Femur (tissue), 1 donor: Measurements from ENCODE around the gene SORCS1.

Experiments
- DNase-seq: peaks from one replicate; pipeline ENCODE4 v3.0.0-alpha.2; 2017

Gene SORCS1

DNA sequence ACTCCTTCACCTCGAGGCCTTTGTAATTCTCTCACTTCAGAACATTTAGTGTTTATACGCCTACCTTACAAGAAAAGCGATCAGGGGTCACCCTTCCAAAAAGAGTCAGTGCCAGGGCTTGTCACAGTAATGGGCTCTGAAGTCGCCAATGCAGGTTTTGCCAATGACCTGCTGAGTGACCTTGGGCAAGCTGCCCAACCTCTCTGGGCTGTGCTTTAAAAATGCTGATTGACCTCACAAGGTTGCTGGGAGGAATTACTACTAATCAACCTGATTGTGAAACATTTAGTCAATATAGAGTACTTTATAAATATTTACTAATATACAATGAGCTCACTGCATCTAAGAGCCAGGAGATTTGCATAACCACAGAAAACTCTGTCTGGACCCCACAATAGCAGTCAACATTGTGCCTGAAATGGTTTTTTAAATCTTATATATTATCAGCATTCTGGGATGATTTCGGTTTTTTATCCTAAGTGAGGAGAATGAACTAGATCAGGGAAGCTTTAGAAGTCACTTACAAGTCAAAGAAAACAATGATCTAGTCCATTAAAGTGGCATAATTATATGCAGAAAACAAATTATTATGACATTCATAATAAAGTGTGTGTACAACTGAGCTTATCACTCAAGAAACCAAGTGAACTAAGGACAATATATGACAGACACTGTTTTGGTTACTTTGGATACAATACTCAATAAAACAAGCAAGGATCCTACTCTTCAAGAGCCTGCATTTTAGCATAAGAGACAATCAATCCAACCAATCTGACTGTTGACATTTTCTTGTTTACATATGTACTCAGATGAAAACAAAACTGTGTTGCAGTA lies 290.5 kb downstream of the SORCS1 start:
- no peak for DNase-seq

- DNase-seq, result no peak
These were observed 292.3 kb downstream of the SORCS1 start for GRCh38 chr10:106872176-106872575.

DNA sequence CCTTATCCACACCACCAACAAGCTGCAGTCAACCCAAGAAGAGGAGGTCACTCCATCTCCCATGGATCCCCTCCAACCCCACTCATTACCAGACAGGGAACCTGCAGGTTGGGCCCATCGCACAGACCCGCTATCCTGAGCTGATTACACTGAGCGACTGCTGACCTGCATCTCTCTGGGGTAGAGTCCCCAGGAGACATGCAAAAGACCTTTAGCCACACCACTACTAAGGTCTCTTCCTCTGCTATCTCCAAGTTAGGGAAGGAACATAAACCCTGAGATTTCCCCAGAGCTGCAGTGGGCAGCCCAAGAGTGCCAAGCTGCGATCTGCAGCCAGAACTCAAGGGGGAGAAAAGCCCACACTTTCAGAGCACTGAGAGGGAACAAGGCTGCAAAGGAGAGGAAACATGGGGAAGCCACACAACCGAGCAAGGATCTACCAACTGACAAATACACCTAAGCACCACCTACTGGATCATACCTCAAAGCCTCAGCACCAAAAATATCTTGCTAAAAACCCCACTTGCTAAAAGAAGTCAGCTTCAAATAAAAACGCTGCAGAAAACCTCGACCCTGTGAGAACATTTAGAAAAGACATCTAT lies 298.2 kb downstream of the SORCS1 start:
- DNase-seq, result no peak

- DNase-seq, result no peak
These were observed 300.5 kb downstream of the SORCS1 start for GRCh38 chr10:106864031-106864430.

- DNase-seq, result no peak
These were observed 301.0 kb downstream of the SORCS1 start for GRCh38 chr10:106863549-106863948.

DNA sequence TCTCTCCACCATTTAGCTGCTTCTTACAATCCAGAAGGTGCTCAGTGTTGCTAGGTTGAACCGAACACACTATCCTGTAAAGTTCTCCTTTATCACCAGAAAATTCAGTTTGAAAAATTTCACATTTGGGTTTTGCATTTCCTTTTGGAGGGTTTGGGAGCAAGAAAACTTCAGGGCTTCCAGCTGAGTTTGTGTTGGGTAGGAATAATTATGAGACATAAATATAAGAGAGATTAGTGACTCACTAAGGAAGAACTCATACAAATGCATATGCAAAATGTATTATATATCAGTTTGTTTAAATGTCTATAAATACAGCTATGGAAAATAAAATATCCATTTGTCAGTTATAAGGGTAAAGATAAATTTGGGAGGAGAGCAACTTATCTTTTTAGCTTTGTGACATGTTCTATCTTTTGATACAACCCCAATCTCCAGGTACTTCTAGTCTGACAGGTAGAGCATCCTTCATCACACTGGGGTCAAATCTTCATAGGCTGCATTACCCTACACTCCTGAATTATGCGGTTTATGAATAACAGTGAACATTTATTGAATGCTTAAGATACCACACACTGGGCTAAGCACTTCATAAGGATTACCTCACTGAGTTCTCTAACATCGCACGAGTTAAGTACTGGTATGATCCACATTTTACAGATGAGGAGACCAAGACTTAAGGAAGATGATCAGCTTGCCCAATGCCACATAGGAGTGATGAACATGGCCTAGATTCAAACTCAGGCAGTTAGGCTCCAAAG lies 304.4 kb downstream of the SORCS1 start:
- no peak for DNase-seq

DNA sequence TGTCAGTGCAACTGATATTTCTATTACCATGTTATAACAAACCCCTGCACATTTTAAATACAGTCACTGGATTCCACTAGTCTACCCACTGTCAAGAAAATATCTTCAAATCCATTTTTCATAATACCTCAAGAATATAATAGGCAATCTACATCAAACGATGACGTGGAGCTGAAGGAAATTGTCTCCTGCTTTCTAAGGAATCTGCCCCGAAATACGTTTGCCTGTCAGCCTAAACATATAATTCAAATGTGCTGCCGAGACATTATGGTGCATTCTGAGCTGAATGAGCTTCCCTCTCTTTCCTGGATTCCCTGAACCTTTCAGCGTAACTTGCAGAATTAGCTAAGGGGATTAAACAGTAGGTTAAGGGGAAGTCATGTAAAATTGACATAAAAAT lies 306.8 kb downstream of the SORCS1 start:
- DNase-seq, result no peak

DNA sequence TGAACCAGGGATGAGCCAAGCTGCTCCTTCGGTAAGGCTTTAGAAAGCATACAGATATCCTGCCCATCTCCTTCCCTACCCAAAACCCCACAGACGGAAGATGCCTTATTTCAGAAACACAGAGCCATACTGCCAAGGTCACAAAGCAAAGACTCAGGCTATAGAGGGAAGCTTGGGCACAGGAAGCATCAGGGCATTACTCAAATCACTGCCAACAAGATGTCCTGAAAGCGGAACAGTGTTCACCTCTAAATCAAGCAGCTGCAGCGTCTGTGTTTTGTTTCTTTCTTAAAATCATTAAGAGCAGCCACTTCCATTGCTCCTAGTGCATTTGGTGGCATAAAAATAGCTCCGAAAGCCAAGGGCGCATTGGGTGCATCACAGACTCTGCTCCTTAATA lies 307.3 kb downstream of the SORCS1 start:
- no peak for DNase-seq

DNA sequence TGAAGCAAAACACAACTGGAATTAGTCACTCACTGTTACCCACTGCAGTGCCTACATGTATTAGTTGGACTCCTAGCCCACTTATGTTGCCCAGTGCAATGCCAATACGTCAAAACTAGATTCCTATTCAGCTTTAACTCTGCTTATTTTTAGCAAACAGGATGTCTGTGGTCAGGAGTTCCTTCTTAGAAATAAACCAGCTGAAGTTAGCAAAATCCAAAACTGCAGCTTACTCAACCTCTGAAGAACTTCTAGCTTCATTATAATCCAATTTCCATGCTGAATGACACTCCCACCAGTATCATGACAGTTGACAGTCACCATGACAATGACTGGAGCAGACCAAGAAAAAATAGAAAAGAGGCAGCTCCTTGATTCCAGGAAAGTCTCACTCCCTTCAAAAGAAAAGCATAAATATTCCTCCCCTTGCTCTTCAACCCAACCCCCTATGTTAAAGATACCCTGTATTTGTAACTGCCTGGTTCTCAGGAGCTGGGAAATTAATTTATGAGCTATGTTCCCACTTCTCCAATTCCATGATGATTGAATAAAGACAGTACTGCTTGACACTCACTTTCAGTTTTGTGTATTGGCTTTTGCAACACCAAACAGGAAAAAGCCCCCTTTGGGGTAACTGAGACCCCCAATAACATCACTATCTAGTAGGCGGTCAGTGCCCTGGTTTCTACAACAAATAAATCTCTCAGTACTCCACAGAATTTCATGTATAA lies 327.4 kb downstream of the SORCS1 start:
- no peak for DNase-seq

- no peak for DNase-seq
These were observed 331.7 kb downstream of the SORCS1 start for GRCh38 chr10:106832846-106833245.

GRCh38 chr10:106830471-106830870 lies 334.0 kb downstream of the SORCS1 start:
- no peak for DNase-seq

GRCh38 chr10:106830006-106830405 lies 334.5 kb downstream of the SORCS1 start:
- no peak for DNase-seq

GRCh38 chr10:106826716-106827115 lies 337.8 kb downstream of the SORCS1 start:
- DNase-seq, result no peak

DNA sequence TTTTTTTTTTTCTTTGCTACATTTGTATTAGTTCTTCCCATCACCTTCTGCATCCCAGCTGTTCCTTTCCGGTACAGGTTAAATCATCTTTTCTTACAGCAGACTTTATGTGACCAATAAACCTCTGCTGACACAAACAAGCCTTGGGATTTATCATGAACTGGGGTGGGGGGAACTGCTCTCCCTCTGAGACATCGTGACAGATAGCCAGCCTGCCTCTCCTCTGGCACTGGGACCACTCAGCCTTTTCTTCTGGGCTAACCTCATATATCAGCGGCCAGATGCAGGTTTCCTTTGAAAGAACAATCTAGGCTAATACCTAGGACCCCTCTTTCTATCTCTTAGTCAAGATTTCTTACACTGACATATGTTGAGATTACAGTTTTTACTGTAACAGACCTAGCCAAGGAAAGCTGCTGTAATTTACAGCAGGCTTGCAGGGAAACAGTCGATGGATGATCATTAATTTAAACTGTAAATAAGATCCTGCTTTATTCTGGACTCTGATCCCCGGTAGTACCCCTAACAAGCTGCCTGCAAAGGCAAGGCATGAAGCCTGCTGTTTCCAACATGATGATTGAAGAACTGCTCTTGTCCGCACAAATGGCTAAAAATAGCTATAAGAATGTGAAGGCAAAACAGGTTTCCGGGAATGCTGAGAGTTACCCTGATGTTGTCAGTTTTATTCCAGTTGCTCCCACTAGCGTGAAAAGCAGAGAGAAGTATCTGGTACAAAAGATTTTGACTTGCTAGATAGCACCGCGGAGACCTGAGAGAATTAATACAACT lies 338.7 kb downstream of the SORCS1 start:
- DNase-seq, result peak; percentile 22

GRCh38 chr10:106820579-106820978 lies 343.9 kb downstream of the SORCS1 start:
- no peak for DNase-seq

DNA sequence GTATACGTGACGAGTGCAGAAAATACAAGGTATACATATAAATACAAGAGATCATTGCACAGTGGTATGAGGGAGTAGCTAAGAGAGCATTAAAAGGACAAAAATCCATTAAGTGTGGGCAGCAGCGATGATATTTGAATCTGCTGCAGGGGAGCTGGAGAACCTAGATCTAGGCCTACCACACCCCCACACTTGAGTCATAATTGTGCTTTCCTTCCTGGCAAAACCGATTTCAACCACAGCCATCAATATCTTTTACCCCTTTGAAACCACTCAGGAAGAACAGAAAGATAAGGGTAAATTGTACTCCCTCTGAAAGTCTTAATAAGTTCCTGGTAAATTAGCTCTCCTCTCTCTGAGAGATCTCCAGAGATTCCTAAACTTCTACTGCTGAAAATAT lies 345.0 kb downstream of the SORCS1 start:
- no peak for DNase-seq

DNA sequence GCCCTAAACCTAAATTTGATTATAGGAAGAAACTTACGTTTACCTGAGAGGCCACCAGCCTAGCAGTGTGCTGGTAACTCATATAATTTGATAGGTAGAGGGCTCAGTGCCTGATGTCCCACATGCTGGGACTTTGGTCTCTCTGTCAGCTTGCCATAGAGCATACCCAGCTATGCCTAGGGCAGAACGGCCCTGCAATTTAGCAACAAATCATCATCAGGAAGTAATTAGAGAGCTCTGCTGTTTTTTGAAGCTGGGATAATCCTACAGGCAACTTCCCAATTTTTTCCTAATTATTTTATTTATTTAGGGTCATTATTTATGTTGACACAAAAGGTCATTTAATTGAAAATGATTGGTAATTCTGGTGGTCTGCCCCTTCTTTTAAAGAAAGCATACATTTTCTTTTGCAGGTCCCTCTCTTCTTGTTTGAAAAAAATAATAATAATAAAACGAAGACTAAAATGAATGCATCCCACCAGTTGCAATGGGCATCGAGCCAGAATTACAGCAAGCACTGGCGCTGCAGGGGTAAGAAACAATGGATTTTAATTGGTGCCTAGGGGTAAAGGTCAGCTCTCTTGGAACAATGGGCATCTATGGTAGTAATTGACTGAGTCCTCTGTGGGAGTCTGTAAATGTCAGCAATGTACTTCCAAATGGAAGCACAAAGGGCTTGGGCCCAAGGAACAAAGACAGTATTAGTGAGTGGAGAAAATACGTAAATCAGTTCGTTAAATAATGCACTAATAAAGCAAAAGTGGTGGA lies 348.0 kb downstream of the SORCS1 start:
- no peak for DNase-seq

DNA sequence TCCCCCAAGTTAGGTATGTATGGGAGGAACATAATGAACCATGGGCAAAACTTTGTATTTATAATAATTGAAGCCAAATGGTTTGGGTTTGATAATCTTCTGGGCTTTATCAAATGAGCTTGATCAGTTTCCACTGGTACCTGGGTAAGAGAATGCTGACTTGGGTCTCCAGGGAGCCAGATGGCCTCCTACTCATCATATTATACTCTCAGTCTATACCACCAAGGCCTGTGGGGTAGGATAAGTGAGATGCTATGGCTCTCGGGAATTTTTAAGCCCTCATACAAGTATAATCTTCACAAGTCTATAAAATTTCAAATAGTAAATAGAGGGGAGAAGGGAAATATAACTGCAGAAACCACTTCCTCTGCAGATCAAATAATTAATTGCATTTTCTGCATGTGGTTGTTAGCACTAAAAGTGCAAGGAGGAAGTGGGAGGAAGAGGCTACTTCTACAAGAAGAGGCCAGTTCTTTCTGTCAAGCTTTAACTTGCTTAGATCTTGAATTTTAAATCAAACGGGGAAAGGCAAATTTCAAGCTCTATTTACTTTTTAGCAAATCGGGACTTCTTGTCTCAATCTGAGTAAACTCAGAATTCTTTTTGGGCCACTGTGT lies 349.0 kb downstream of the SORCS1 start:
- DNase-seq, result no peak

DNA sequence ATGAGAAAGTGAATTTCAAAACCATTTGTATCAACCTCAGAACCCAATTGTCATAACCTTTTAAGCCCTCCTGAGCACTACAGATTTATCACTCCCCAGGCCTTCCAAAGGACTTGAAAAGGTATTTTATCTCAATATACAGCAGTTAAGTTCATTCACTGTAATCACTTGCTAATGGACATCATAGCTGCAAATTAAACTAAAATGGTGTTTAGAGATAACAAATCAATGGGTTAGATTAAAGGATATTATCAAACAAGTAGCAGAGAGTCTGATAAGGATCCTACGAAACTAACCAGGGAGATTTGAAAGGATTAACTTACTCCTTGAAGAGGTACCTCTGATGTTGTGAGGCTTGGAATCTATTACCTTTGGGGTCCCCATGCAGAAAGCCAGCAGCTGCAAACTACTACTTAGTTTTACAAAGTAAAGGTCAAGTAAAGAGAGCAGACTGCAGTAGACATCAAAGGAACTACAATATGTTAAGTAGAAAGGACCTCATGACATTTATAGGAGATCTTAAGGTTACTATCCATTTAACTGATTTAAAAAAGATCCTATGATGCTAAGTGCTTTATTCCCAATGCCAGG lies 359.4 kb downstream of the SORCS1 start:
- no peak for DNase-seq

- no peak for DNase-seq
These were observed 361.6 kb downstream of the SORCS1 start for GRCh38 chr10:106802949-106803348.

- no peak for DNase-seq
These were observed 364.7 kb downstream of the SORCS1 start for GRCh38 chr10:106799776-106800175.
